Right hindlimb (tissue), 1 donor: ENCODE results near the gene PTGER4.
"Not testable (repeated sequence)": the region's sequence is repeated elsewhere in the genome, so short reads cannot be mapped to it uniquely, and the experiment has no call there.

ENCODE experiments used
- DNase-seq: peaks from one replicate; pipeline ENCODE4 v3.0.0-alpha.2; 2018

The PTGER4 gene

DNA sequence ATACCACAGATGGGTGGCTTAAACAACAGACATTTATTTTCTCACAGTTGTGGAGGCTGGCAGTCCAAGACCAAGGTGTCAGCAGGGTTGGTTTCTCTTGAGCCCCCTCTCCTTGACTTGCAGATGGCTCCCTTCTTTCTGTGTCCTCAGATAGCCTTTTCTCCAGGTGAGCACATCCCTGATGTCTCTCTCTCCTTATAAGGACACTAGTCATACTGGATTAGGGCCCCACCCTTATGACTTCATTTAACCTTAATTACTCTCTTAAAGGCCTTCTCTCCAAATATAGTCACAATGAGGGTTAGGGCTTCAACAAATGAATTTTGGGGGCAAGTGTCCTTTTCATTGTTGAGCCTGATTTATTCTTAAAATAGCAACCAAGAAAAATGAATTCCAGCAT, 14.7 kb downstream of the PTGER4 start:
- no peak for DNase-seq

DNA sequence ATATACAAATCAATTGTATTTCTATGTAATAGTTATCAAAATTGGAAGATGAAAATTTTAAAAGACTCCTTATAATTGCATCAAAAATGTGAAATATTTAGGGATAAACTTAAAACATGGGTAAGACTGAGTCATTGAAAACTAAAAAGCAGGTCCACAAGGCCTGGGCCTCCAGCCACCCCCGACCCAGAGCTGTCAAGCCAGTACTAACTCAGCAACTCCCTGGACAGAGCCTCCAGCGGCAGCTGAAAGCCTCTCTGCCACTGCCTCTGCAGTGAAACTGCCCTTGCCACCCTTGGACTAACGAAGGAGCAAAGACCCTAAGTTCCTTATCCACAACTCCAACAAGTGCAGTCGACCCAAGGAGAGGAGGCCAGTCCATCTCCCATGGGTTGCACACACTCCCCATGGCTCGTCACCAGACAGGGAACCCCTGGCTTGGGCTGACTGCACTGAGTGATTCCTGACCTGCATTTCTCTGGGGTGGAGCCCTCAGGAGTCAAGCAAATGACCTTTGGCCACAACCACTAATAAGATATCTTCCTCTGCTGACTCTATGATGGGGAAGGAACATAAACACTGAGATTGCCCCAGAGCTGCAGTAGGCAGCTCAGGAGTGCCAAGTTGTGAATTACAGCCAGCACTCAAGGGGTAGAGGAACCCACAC, 20.5 kb downstream of the PTGER4 start:
- DNase-seq: no peak

DNA sequence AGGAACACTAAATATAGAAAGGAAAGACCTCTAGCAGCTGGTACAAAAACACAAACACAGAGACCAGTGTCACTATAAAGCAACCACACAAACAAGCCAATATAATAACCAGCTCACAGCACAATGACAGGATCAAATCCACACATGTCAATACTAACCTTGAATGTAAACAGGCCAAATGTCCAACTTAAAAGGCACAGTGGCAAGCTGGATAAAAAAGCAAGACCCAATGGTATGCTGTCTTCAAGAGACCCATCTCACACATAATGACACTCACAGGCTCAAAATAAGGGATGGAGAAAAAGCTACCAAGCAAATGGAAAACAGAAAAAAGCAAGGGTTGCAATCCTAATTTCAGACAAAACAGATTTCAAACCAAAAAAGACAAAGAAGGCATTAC, 22.3 kb downstream of the PTGER4 start:
- not testable (repeated sequence) for DNase-seq

DNA sequence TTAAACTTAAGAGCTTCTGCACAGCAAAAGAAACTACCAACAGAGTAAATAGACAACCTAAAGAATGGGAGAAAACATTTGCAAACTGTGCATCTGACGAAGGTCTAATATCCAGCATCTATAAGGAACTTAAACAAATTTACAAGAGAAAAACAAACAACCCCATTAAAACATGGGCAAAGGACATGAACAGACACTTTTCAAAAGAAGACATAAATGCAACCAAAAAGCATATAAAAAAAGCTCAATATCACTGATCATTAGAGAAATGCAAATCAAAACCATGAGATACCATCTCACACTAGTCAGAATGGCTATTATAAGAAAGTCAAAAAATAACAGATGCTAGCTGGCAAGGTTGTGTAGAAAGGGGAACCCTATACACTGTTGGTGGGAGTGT, 25.8 kb downstream of the PTGER4 start:
- not testable (repeated sequence) for DNase-seq

DNA sequence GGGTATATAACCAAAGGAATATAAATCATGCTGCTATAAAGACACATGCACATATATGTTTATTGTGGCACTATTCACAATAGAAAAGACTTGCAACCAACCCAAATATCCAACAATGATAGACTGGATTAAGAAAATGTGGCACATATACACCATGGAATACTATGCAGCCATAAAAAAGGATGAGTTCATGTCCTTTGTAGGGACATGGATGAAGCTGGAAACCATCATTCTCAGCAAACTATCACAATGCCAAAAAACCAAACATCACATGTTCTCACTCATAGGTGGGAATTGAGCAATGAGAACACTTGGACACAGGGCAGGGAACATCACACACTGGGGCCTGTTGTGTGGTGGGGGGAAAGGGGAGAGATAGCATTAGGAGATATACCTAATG, 30.9 kb downstream of the PTGER4 start:
- not testable (repeated sequence) for DNase-seq

DNA sequence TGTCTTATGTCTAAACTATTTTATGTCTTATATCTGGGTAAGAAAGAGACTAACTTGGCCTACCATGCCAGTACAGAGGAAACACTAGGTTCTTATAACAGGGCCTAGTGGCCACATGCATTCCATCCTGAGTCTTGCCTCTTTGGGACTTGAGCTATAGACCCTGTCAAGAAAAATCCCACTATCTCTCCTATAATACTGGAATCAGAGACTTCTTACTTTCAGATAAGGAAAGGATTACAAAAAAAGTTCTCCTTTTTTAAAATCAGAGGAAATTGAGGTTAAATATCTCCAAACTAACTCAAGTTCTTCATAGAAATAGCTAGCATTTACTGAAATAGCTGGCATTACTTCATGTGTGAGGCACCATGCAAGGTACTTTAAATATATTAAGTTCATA, 34.3 kb downstream of the PTGER4 start:
- no peak for DNase-seq

DNA sequence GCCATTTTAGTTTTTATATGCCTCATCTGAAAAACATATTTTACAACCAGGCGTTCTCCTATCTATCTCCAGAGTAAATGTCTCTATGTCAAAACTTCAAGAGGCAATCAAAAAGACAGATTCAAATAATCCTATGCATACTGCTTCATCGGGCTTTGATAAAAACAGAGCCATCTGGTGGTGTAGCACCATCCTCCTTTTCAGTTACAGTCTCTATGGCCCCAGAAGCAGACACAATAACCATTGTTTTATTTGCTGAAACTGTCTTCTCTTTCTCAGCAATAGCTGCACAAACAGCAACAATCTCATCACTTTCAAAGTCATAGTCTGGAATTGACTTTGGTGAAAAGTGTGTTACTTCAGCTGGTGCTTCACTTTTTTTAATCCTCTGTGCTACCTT, 36.3 kb downstream of the PTGER4 start:
- DNase-seq: no peak

DNA sequence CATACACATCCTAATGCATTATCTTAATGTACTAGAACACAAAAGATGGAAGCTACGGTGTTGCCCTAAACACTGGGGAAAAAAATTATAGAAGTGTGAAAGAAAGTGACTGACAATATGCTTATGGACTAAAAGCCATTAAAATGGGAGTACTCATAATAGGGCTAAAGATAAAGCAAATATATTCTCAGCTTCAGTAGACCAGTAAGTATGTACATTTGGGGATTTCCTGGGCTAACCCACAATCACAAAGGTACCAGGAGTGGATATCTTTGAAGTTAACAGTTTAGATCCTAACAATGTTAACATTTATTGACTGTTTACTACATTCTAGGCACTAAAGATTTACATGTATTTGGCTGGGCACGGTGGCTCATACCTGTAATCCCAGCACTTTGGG, 36.9 kb downstream of the PTGER4 start:
- DNase-seq: no peak

DNA sequence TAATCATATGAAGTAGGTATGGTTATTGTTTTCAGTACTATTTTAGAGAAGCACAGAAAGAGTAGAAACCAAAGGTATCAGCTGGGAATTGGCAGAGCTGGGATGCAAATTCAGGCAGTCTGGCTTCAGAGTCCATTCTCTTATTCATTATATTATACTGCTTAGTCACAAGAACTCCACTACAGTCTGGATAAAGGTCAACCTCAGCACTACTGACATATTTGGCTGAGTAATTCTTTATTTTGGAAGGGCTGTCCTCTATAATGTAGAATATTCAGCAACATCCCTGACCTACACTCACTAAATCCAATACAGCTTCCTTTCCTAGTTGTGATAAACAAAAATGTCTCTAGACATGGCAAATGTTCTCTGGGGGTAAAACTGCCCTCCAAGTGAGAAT, 37.6 kb downstream of the PTGER4 start:
- DNase-seq: no peak

DNA sequence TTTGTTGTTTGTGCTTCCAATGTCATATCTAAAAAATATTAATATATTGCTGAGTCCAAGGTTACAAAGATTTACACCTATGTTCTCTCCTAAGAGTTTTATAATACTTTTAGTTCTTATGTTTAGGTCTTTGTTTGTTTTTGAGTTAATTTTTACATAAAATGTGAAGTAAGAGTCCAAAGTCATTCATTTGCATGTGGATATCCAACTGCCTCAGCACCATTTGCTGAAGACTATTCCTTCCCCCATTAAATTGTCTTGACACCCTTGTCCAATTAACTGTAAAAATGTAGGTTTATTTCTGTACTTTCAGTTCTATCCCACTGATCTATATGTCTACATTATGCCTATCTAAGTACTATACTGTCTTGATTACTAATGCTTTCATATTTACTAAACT, 40.4 kb downstream of the PTGER4 start:
- no peak for DNase-seq

DNA sequence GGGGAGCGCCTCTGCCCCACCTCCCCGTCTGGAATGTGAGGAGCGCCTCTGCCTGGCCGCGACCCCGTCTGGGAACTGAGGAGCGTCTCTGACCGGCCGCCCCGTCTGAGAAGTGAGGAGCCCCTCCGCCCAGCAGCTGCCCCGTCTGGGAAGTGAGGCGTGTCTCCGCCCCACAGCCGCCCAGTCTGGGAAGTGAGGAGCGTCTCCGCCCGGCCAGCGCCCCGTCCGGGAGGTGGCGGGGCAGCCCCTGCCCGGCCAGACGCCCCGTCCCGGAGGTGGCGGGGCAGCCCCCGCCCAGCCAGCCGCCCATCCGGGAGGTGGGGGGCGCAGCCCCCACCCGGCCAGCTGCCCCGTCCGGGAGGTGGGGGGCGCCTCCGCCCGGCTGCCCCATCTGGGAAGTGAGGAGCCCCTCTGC, 42.8 kb downstream of the PTGER4 start:
- DNase-seq: not testable (repeated sequence)

DNA sequence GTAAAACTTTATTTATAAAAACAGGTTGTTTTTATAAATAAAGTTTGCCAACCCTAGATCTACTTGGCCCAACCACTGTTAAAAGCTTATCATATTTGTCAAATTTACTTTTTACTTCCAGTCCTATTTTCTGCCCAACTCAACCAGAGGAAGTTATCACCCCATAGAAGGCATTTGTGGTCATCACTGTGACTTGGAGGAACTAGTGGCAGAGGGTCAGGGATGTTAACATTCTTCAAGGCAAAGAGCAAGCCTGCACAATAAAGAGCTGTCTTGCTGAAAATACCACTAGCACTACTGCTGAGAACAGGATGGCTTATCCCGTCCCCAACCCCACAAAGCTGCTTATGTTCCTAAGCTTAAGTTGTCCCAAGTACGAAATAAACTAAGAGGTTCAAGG, 53.7 kb downstream of the PTGER4 start:
- no peak for DNase-seq

DNA sequence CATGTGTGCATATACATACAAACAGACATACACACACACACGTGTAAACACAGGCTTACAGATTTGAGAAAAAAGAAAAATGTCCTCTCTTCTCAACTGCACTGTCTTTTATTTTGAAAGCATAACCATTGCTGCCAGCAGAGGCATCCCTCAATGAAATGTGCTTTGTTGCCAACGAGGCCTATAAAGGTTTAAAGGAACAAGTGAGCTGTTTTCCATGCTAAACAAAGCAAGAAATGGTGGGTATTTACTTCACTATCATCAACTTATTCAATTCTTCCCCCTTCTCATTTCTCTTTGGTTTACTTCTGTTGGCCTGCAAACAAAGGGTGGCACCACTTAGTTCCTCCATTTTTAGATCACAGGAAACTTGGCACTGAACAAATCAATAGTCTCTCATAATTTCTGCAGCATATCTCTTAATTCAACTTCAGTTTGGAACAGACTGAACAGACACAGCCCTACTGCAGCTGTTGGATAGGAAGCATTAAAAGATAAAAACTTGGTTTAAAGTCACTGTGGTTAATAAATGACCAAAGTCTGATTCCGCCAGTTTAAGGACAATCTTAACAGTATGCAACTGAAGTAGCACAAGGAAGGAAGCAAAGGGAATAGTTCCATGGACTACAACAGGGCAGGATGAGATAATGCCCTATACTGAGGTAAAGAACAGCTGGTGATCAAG, 54.3 kb downstream of the PTGER4 start:
- no peak for DNase-seq

DNA sequence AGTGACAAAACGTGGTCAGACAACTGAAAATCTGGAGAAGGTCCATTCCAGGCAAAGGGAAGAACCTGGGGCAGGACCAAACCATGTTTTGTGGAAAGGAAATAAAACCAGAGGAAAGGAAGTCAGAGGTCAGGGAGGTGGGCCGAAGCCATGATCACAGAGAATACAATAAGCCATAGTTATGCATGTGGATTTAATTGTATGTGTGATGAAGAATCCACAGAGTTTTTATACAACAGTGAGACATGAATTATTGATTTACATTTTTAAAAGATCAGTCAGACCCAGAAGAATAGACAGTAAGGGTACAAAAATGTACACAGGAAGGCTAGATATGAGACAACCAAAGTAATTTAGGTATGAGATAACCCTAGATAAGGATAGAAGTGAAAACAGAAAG, 55.3 kb downstream of the PTGER4 start:
- DNase-seq: no peak

DNA sequence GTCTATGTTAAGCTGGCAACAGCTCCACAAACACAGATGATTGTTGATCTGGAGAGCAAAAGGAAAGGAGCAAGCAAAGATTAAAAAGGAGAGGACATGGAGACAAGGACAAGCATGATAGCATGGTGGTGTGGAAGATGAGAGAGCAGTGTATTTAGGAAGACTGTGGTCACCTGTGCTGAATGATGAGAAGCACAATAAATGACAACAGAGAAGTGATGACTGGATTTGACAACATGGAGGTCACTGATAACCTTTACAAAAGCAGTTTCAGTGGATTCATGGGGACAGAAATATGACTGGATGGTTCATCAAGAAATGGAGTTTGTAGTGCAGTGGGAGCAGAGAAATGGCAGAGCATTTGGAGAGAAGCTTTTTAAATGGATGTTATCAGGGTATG, 55.9 kb downstream of the PTGER4 start:
- no peak for DNase-seq

DNA sequence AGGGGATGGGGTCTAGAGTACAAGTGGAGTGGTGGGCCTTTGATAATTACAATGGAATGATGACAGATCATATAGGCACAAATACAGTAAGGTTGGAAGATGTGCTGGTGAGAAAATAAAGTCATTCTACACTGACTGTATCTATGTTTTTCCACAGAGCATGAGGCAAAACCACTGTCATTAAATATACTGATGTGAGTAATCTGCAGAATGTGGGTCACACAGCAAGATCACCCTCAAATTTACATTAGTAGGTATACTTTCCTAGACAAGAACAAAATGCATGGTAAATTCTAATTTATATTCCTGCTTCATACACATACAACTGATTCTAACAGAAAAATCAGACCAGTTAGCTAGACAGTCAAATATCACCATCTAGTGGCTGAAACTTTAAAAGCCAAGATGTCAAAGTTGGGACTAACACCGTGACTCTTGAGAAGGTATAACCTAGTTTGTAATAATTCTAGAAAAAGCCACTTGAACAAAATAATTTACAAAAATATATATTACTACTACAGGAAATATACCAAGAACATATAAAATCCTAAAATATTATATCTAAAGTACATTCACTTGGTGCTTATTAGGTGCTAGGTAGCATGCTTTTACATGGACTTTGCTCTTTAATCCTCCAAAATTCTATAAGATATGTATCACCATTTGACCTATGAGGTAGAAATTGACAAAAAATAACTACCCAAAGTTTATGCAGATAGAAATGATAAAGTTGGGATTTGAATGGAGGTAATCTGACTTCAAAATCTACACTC, 56.6 kb downstream of the PTGER4 start:
- no peak for DNase-seq

DNA sequence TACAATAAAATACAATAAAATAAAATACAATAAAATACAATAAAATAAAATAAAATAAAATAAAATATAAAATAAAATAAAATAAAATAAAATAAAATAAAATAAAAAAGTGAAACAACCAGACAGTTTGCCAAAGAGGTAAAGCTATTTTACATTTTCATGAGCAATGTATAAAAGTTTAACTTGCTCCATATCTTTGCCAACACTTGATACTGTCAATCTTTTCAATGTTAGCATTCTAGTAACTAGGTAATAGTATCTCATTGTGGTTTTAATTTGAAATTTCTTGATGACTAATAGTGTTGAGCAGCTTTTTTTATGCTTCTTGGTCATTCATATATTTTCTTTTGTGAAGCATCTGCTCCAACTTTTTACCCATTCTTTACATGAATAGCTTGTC, 58.8 kb downstream of the PTGER4 start:
- DNase-seq: no peak
